Hepatocyte (in vitro differentiated cells): ENCODE data around the gene AMPD3. TPM values are rescaled to one million over a fixed set of nuclear protein-coding genes. Genes with fewer than 3 reads are reported as not detected.

Source experiments
- DNase-seq: peaks from one replicate; pipeline ENCODE4 v3.0.0-alpha.2; 2016; ENCODE audit warnings: low spot score
- H2AFZ ChIP-seq: fragments of 200-600 bp; sonication (generic); 2 replicates; pipeline ENCODE4 v1.6.0; 2016; ENCODE audit warnings: antibody characterized with exemption, mild to moderate bottlenecking
- H3K27ac ChIP-seq: fragments of 200-600 bp; sonication (generic); 2 replicates; pipeline ENCODE4 v1.5.1; 2016; ENCODE audit warnings: mild to moderate bottlenecking
- H3K27me3 ChIP-seq: fragments of 200-600 bp; sonication (generic); 2 replicates; pipeline ENCODE4 v1.6.1; 2016
- H3K36me3 ChIP-seq: fragments of 200-600 bp; sonication (generic); replicated peaks from 2 replicates; pipeline ENCODE4 v1.5.1; 2016; ENCODE audit warnings: low read depth; ENCODE audit not compliant: insufficient read depth
- H3K4me1 ChIP-seq: fragments of 200-600 bp; sonication (generic); 2 replicates; pipeline ENCODE4 v1.5.1; 2016; ENCODE audit warnings: mild to moderate bottlenecking, moderate library complexity; ENCODE audit not compliant: insufficient read depth
- H3K4me2 ChIP-seq: fragments of 200-600 bp; sonication (generic); 2 replicates; pipeline ENCODE4 v1.6.0; 2016
- H3K4me3 ChIP-seq: fragments of 200-600 bp; sonication (generic); 2 replicates; pipeline ENCODE4 v1.5.1; 2016; ENCODE audit warnings: mild to moderate bottlenecking
- H3K79me2 ChIP-seq: fragments of 200-600 bp; sonication (generic); 2 replicates; pipeline ENCODE4 v1.6.0; 2017; ENCODE audit warnings: mild to moderate bottlenecking
- H3K9me2 ChIP-seq: fragments of 200-600 bp; sonication (generic); replicated peaks from 2 replicates; pipeline ENCODE4 v1.6.0; 2017; ENCODE audit warnings: mild to moderate bottlenecking; ENCODE audit not compliant: insufficient read depth
- H3K9me3 ChIP-seq: fragments of 200-600 bp; sonication (generic); 2 replicates; pipeline ENCODE4 v1.5.1; 2016; ENCODE audit warnings: low read depth, mild to moderate bottlenecking
- H4K20me1 ChIP-seq: fragments of 200-600 bp; sonication (generic); 2 replicates; pipeline ENCODE4 v1.6.0; 2016; ENCODE audit warnings: mild to moderate bottlenecking; ENCODE audit not compliant: insufficient read depth, poor library complexity, severe bottlenecking
- CTCF ChIP-seq: fragments of 200-600 bp; sonication (generic); IDR thresholded peaks from 2 replicates; pipeline ENCODE4 v1.5.1; 2016; ENCODE audit warnings: antibody characterized with exemption, mild to moderate bottlenecking; ENCODE audit not compliant: poor library complexity
- EZH2 ChIP-seq: fragments of 200-600 bp; sonication (generic); IDR thresholded peaks from 2 replicates; pipeline ENCODE4 v1.6.1; 2016; ENCODE audit warnings: antibody characterized with exemption, mild to moderate bottlenecking, borderline replicate concordance
- EZH2phosphoT487 ChIP-seq: fragments of 200-600 bp; sonication (generic); IDR thresholded peaks from one replicate; pipeline ENCODE4 v1.6.1; 2018; ENCODE audit warnings: antibody characterized with exemption, mild to moderate bottlenecking, low read depth, moderate library complexity; ENCODE audit not compliant: unreplicated experiment, severe bottlenecking
- WGBS: methylation state at CpG from one replicate; pipeline ENCODE4 v1.1.6; 2016; ENCODE audit warnings: low lambda C conversion rate; ENCODE audit errors: missing lambda C conversion rate; 5-methylcytosine and 5-hydroxymethylcytosine counted together
- polyA plus RNA-seq: library from polyadenylated mRNA; unstranded; fragments of >200 nt; fragmentation: Nextera tagmentation; extraction: Ambion mirVana; gene quantifications from 2 replicates; pipeline ENCODE4 v1.2.1, GENCODE V29; 2016
- total RNA-seq: library from RNA; depleted of rRNA; stranded (reverse); fragments of >200 nt; gene quantifications from 2 replicates; pipeline ENCODE4 v1.2.3, GENCODE V29; 2014

The AMPD3 gene
- total and polyA plus RNA-seq, 2 experiments from 2014 or later: 1.8 to 4.1 TPM

GRCh38 chr11:10414659-10415058 lies 40.4 kb upstream of the AMPD3 start:
- no peaks in the 10 kb centered on the region for H3K9me2 ChIP-seq
- no peak for DNase-seq
- H3K4me3 ChIP-seq: no peak overlapping the region
- no peak for TF ChIP-seq EZH2phosphoT487
- no peak for TF ChIP-seq CTCF
- TF ChIP-seq EZH2: no peak
- 83% methylated on average over 10 of the region's 10 CpGs for WGBS
- H3K27ac ChIP-seq: no peak overlapping the region
- no peaks in the 10 kb centered on the region for H3K4me1 ChIP-seq
- no peaks in the 10 kb centered on the region for H3K79me2 ChIP-seq
- H3K36me3 ChIP-seq: no peaks in the 10 kb centered on the region
- H3K9me3 ChIP-seq: no peaks in the 10 kb centered on the region
- no peak overlapping the region for H3K4me2 ChIP-seq
- no peaks in the 10 kb centered on the region for H4K20me1 ChIP-seq
- H2AFZ ChIP-seq: no peak overlapping the region
- no peaks in the 10 kb centered on the region for H3K27me3 ChIP-seq

GRCh38 chr11:10415817-10416392 lies 39.2 kb upstream of the AMPD3 start:
- H3K27me3 ChIP-seq: no peaks in the 10 kb centered on the region
- H3K4me2 ChIP-seq: no peak overlapping the region
- H3K36me3 ChIP-seq: no peaks in the 10 kb centered on the region
- H3K4me1 ChIP-seq: no peaks in the 10 kb centered on the region
- no peaks in the 10 kb centered on the region for H3K9me2 ChIP-seq
- H3K27ac ChIP-seq: no peak overlapping the region
- TF ChIP-seq CTCF (no peak), EZH2 (no peak), EZH2phosphoT487 (no peak)
- no peak overlapping the region for H2AFZ ChIP-seq
- no peaks in the 10 kb centered on the region for H3K79me2 ChIP-seq
- no peak for DNase-seq
- H4K20me1 ChIP-seq: no peaks in the 10 kb centered on the region
- H3K9me3 ChIP-seq: no peaks in the 10 kb centered on the region
- H3K4me3 ChIP-seq: no peak overlapping the region
- WGBS: 92% methylated on average over 7 of the region's 7 CpGs

GRCh38 chr11:10418259-10418949 lies 36.7 kb upstream of the AMPD3 start:
- H4K20me1 ChIP-seq: no peaks in the 10 kb centered on the region
- no peaks in the 10 kb centered on the region for H3K4me1 ChIP-seq
- WGBS: 79% methylated on average over 6 of the region's 6 CpGs
- H3K27me3 ChIP-seq: no peaks in the 10 kb centered on the region
- H3K27ac ChIP-seq: no peak overlapping the region
- no peak for DNase-seq
- H3K4me3 ChIP-seq: no peak overlapping the region
- H3K9me3 ChIP-seq: no peaks in the 10 kb centered on the region
- no peak overlapping the region for H3K4me2 ChIP-seq
- no peaks in the 10 kb centered on the region for H3K36me3 ChIP-seq
- no peaks in the 10 kb centered on the region for H3K79me2 ChIP-seq
- TF ChIP-seq EZH2phosphoT487: no peak
- no peak for TF ChIP-seq EZH2
- TF ChIP-seq CTCF: no peak
- H2AFZ ChIP-seq: no peak overlapping the region
- H3K9me2 ChIP-seq: no peaks in the 10 kb centered on the region
